Hepatocyte (in vitro differentiated cells): ENCODE results near the gene CPLX4.
A peak's percentile ranks its signal among the peaks of the same experiment; 100 is the strongest.

Experiments
- CTCF ChIP-seq: fragments of 200-600 bp; sonication (generic); IDR thresholded peaks from 2 replicates; pipeline ENCODE4 v1.5.1; 2016; ENCODE audit warnings: antibody characterized with exemption, mild to moderate bottlenecking; ENCODE audit not compliant: poor library complexity
- EZH2 ChIP-seq: fragments of 200-600 bp; sonication (generic); IDR thresholded peaks from 2 replicates; pipeline ENCODE4 v1.6.1; 2016; ENCODE audit warnings: antibody characterized with exemption, mild to moderate bottlenecking, borderline replicate concordance

GRCh38 chr18:59308248-59308937, 10.1 kb downstream of the CPLX4 start:
- peak; percentile 97 for TF ChIP-seq CTCF
- TF ChIP-seq EZH2: no peak
